Measurements from ENCODE around the gene PDE8B.

PDE8B gene, protein sequence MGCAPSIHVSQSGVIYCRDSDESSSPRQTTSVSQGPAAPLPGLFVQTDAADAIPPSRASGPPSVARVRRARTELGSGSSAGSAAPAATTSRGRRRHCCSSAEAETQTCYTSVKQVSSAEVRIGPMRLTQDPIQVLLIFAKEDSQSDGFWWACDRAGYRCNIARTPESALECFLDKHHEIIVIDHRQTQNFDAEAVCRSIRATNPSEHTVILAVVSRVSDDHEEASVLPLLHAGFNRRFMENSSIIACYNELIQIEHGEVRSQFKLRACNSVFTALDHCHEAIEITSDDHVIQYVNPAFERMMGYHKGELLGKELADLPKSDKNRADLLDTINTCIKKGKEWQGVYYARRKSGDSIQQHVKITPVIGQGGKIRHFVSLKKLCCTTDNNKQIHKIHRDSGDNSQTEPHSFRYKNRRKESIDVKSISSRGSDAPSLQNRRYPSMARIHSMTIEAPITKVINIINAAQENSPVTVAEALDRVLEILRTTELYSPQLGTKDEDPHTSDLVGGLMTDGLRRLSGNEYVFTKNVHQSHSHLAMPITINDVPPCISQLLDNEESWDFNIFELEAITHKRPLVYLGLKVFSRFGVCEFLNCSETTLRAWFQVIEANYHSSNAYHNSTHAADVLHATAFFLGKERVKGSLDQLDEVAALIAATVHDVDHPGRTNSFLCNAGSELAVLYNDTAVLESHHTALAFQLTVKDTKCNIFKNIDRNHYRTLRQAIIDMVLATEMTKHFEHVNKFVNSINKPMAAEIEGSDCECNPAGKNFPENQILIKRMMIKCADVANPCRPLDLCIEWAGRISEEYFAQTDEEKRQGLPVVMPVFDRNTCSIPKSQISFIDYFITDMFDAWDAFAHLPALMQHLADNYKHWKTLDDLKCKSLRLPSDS

DNA sequence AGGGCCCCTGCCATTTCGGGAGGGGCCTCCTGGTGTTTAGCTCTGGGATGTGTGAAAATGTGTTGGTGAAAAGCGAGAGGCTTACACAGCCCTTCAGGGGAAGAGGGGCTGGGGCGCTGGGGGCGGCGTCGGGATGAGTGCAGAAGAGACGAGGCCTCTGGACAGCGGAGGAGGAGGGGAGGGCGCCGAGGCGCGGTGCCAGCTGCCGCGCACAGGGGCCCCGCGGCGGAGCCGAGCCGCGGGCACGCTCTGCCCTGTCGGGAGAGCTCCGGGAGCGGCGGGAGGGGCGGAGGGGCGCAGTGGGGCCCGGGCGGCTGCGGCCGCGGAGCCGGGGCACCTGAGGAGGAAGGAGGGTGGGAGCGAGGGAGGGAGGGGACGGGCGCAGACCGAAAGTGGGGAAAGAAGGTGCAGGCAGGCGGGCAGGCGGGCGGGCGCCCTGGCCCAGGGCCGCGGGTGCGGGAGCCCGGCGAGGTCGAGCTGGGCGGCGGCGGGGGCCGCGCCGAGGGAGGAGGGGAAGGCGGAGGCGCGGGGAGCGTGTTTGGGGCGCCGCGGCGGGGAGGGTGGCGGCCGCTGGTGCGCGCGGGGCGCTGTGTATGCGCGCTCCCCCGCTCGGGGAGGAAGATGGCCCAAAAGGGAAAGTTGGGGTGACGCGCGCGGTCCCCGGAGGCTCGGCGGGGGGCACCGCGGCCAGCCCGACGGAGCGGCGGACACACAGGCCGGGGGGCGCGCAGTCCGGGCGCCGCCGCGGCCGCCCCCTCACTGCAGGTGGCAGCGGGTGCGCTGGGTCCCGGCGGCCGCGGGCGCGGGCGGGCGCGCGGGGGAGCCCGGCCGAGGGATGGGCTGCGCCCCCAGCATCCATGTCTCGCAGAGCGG lies at the start of gene PDE8B:
Gene PDE8B (plus strand): TSS at position 590 of the 873 bp plus-strand sequence. CDS start 246 bp downstream, at position 836.
- no peak for DNase-seq (ENCODE audit: low read depth)

- DNase-seq (ENCODE audit: low read depth) = no peak
Observed at GRCh38 chr5:77163453-77163852, 47.0 kb upstream of the PDE8B start.

DNA sequence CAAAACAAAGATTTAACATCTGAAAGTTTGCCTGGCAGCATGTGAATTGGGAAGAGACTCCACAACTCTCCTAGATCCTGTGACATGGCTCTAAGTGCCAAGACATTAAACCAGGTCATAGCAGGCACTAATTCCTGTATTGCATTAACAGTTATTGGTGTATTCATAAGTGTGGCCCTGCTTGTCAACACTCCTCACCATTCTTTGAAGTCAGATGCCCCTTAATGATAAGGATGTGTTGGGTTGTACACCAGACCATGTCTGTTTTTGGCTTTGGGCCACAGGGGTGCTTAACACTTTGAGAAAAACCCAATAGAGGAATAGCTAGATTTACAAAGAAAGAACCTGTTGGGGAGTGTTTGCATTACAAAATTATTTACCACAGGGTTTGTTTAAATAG lies 43.4 kb upstream of the PDE8B start:
- DNase-seq (ENCODE audit: low read depth) = no peak

DNA sequence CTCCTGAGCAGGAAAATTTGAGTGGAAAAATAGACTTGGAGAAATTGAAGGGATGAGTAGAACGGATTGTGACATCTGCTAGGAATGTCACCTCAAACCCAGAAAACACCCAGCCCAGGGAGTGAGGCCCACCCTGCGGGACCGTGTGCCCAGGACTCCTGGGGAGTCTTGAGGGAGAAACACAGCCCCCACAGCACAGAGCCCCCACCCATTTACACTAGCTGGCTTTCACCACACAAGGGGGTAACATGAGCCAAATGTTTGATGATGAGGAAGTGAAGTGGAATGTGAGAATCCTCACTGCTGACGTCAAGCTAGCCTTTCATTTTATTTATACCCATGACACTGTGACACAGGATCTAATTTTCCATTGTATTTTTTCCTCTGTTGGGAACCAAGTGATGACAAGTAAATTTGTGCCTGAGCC lies 42.8 kb upstream of the PDE8B start:
- DNase-seq (ENCODE audit: low read depth) = no peak

- DNase-seq (ENCODE audit: low read depth) = no peak
Observed at GRCh38 chr5:77168161-77168878, 42.2 kb upstream of the PDE8B start.

DNA sequence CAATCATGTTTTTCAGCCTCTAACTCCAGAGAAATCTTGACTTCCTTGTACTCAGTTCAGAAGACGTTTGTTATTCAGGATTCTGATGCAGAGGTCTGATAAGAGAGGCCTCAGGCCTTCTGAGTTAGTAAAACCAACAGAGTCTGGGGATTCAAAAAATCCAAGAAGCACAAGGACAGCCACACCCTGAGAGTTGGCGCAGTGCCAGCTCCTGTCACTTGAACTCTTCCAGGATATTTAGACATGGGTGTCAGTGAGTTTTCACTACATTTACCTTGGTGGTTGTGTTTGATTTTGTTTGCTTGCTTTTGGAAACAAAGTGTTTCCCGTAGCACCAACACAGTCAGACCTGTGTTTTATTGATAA lies 41.6 kb upstream of the PDE8B start:
- DNase-seq (ENCODE audit: low read depth) = no peak

GRCh38 chr5:77170196-77170890 lies 40.1 kb upstream of the PDE8B start:
- no peak for DNase-seq (ENCODE audit: low read depth)

DNA sequence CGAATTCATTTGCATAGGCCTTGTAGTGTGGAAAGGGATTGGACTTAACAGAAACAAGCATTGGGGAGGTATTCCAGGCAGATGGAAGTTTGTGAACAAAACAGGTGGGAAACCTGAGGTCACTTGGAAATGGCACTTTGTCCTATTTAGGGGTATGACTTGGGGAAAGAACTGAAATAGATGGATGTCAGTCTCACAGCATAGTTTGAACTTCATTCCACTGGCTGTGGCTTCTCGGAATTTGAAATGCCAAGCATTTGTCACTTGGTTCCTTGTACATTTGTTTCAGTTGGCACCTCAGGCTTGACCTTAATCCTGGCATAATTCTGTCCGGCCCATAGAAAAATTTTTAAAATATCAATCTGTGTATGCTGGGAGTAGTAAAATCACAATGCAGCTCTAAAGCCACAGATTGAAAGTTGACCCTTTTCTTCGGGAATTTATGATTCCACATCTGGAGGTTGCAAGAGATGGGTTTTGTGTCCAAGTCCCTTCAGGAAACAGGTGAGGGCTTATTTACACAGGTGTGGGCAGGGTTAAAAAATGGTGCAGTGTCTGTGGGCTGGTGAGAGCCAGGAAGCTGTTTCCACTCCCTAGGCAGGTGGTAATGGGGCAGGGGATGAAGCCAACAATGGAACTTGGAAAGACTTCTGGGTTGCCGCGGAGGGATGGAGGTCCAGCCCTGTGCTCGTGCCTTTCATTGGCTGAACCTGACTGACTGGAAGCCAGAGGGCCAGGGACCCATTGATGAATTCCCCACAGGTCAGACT lies 39.2 kb upstream of the PDE8B start:
- DNase-seq (ENCODE audit: low read depth) = no peak

DNA sequence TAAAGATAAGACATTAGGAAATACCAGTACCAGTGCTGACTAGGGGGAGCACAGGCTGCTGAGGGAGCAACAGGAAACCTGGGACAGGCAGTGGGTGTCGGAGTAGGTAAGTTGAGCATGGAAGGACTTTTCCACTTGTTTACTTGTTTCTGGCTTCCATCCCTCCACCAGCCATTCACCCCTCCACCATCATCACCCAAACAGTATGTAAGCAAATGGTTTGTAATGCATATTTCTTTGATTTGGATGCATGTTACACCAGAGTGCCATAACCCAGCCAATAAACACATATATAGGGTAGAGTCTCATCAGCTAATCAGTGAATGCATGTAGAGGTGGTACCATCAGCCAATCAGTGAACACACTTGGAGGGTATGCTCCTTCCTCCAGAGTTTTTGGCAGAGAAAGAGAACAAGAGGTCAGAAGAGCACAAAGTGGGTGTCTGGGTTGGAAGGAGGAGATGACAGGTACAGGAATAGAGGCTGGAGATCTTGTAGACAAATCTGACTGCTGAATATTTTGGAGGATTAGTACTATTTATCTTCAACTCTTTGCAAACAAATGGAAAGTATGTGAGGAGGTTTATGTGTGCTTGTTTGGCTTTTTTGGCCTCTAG lies 37.7 kb upstream of the PDE8B start:
- no peak for DNase-seq (ENCODE audit: low read depth)

DNA sequence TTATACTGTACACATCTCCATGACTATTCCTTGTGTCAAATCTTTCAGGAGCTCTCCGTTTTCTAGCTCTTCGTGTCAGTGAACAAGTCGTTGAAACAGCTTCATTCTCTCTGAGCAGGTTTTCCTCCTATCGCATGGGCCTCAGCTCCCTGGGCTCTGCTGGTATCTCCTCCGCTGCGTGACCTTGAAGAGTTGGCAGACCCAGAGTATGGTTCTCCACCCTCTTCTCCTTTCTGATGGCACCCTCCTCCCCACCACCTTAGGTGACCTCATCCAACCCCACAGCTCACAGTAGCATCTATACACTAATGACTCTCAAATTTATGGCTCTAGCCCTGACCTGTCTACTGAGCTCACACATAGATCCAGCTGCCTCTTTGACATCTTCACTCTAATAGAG lies 36.0 kb upstream of the PDE8B start:
- no peak for DNase-seq (ENCODE audit: low read depth)

DNA sequence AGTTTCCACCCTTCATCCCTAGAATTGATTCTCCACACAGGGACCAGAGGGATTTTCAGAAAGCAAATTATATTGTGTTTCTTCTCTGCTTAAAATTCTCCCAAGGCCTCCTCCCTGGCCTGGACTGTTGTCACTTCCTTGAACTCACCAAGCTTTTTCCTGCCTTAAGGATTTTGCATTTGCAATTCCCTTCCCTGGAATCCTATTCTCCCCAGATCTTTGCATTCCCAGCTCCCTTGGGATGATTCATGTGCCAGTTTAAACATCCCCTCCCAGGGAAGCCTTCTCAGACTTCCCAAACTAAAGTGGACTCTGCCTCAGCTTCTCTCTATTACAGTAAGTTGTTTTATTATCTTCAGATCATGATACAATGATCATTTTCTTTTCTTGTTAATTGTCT lies 35.2 kb upstream of the PDE8B start:
- DNase-seq (ENCODE audit: low read depth) = no peak

DNA sequence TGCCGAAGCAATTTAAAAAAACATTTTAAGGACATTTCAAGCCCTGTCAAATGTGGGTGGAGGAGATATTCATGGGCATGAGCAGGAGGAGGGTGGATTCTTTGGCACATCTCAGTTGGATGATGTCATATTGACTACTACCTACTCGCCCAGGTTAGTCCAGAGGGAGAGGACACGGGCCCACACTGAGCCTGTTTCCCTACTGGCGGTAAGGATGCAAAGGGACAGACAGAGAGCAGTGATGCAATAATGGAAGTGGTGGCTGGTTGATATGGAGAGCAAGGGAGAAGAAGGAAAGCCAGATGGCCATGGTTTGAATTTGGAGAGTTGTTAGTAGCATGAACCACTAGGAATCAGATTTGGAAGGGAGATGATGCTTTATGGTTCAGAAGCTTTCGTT lies 34.1 kb upstream of the PDE8B start:
- no peak for DNase-seq (ENCODE audit: low read depth)

GRCh38 chr5:77177576-77177975 lies 32.9 kb upstream of the PDE8B start:
- no peak for DNase-seq (ENCODE audit: low read depth)

DNA sequence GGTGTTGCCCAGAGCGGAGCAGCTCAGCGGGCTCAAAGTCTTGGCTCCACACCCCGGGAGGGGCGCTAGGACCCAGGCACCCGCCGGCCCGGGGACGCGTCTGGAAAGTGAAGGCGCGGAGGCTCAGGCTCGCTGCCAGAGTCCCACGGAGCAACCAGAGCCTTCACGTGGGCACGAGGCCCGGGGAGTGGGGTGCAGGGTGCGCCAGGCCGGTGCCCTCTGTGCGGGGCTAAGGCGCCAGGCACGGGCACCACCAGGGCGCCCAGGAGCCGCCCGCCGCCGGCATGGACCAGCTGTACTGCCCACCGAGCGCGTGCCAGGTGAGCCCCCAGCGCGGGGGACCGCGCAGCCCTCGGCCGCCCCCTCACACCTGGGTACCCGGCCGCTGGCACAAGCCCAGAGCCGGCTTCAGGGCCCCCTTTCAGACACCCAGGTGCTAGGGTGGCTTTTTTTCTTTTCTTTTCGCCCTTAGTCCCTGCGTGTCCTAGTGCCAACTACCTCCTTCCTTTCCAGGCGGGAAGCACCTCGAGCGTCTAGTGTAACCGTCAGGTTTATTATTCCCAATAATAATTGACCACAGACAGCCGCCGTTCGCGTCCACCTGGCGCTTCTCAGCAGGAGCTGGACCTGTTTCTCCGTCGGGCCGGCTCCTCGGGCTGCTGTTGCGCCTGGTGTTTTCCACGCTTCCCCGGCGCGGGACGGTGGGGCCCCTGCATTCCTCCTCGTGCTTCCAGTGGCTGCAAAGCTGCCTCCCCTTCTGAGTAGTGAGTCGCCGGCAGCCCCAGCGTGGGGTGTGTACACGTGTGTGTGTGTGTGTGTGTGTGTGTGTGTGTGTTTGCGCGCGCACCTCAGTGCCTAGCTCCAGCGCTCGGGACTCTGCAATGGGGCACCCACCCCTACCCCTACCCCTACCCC lies 30.1 kb upstream of the PDE8B start:
- no peak for DNase-seq (ENCODE audit: low read depth)

DNA sequence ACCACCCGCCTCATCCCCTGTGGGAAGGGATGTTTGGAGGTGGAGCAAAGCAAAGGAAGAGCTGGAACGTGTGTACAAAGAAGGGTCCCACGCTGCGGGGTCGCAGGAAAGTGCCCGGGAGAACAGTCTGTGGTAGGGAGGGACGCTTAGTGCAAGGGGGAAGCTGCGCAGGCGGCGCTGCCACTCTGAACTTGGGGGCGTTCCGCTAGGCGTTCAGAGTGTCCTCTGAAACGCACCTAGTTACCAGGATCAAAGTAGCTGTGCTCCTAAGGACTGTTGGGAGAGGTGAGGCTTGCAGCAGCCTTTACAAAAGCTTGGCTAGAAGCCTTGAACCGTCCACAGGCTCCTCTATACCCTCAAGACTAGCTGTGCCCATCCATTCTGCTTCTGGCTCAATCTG lies 29.3 kb upstream of the PDE8B start:
- DNase-seq (ENCODE audit: low read depth) = no peak

- no peak for DNase-seq (ENCODE audit: low read depth)
Observed at GRCh38 chr5:77181596-77182304, 28.7 kb upstream of the PDE8B start.

DNA sequence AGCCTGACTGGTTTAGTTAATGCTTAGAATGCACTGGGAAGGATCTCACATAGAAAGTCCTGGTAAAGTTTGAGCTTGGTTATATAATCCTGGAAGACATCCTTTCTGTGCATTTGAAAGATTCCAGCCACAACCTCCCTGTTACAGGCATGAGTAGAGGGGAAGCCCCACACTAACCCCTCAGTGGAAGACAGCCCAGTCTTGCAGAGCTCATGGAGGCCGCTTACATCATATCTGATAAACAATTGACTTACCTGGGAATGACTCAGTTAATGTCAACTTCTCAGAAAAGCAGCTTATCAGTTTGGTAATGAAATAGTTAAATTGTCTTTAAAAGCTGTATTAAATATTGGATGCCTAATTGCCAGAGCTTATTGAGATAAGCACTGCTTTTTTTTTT lies 28.1 kb upstream of the PDE8B start:
- no peak for DNase-seq (ENCODE audit: low read depth)
